SU-DHL-6 (cell line): ENCODE data around the gene THRA.

Experiments used
- H2AFZ ChIP-seq: fragments of 200-600 bp; sonication (generic); 2 replicates; pipeline ENCODE4 v1.6.1; 2014; ENCODE audit warnings: low read depth, mild to moderate bottlenecking, moderate library complexity, mixed read lengths, antibody characterized with exemption, low read length; ENCODE audit not compliant: severe bottlenecking
- H3F3A ChIP-seq: fragments of 200-600 bp; shearing (Covaris generic); 2 replicates; pipeline ENCODE4 v1.6.0; 2016; ENCODE audit warnings: antibody characterized with exemption, mild to moderate bottlenecking; ENCODE audit not compliant: insufficient read depth
- H3K27ac ChIP-seq: fragments of 200-600 bp; sonication (generic); 2 replicates; pipeline ENCODE4 v1.5.1; 2016; ENCODE audit warnings: low read depth, mild to moderate bottlenecking, low read length, moderate library complexity, mixed read lengths
- H3K27me3 ChIP-seq: fragments of 200-600 bp; sonication (generic), shearing (Covaris generic); 2 replicates; pipeline ENCODE4 v1.6.0; 2014; ENCODE audit warnings: mild to moderate bottlenecking, low read length
- H3K36me3 ChIP-seq: fragments of 200-600 bp; sonication (generic); 2 replicates; pipeline ENCODE4 v1.6.1; 2014; ENCODE audit warnings: mild to moderate bottlenecking, low read length, mixed read lengths
- H3K4me2 ChIP-seq: fragments of 300-600, 200-600 bp; shearing (Covaris generic), sonication (generic); 2 replicates; pipeline ENCODE4 v1.6.0; 2014; ENCODE audit warnings: low read length, low read depth, mild to moderate bottlenecking; ENCODE audit not compliant: poor library complexity, severe bottlenecking
- H3K4me3 ChIP-seq: fragments of 200-600 bp; sonication (generic); 2 replicates; pipeline ENCODE4 v1.5.1; 2014; ENCODE audit warnings: antibody characterized with exemption, low read length, mild to moderate bottlenecking, mixed read lengths; ENCODE audit not compliant: insufficient read depth, poor library complexity, severe bottlenecking
- H3K79me2 ChIP-seq: fragments of 200-600 bp; sonication (generic); 2 replicates; pipeline ENCODE4 v1.6.1; 2014; ENCODE audit warnings: mild to moderate bottlenecking, low read length, moderate library complexity; ENCODE audit not compliant: insufficient read depth
- H3K9ac ChIP-seq: fragments of 200-600 bp; sonication (generic); 2 replicates; pipeline ENCODE4 v1.7.0; 2014; ENCODE audit warnings: mild to moderate bottlenecking, low read length
- H3K9me2 ChIP-seq: fragments of 200-600 bp; sonication (generic); replicated peaks from 2 replicates; pipeline ENCODE4 v1.6.1; 2014; ENCODE audit warnings: low read length; ENCODE audit not compliant: insufficient read depth
- H3K9me3 ChIP-seq: fragments of 200-600 bp; sonication (generic); 2 replicates; pipeline ENCODE4 v1.6.1; 2014; ENCODE audit warnings: low read length, mixed read lengths; ENCODE audit not compliant: insufficient read depth
- H4K20me1 ChIP-seq: fragments of 200-600 bp; sonication (generic); 2 replicates; pipeline ENCODE4 v1.6.1; 2014; ENCODE audit warnings: low read depth, mild to moderate bottlenecking, antibody characterized with exemption, low read length, moderate library complexity, mixed read lengths
- EZH2phosphoT487 ChIP-seq: fragments of 200-600 bp; sonication (generic), shearing (Covaris generic); conservative IDR thresholded peaks from 2 replicates; pipeline ENCODE4 v1.6.1; 2018; ENCODE audit warnings: mild to moderate bottlenecking, antibody characterized with exemption, low read length, moderate library complexity, mixed read lengths
- TF ChIP-seq, protein P1 (sequence below): fragments of 200-600 bp; sonication (generic); IDR thresholded peaks from one replicate; pipeline ENCODE4 v1.5.1; 2017; ENCODE audit warnings: antibody characterized with exemption, mild to moderate bottlenecking, low read length, moderate library complexity; ENCODE audit not compliant: insufficient read depth, poor library complexity, severe bottlenecking

Gene THRA

DNA sequence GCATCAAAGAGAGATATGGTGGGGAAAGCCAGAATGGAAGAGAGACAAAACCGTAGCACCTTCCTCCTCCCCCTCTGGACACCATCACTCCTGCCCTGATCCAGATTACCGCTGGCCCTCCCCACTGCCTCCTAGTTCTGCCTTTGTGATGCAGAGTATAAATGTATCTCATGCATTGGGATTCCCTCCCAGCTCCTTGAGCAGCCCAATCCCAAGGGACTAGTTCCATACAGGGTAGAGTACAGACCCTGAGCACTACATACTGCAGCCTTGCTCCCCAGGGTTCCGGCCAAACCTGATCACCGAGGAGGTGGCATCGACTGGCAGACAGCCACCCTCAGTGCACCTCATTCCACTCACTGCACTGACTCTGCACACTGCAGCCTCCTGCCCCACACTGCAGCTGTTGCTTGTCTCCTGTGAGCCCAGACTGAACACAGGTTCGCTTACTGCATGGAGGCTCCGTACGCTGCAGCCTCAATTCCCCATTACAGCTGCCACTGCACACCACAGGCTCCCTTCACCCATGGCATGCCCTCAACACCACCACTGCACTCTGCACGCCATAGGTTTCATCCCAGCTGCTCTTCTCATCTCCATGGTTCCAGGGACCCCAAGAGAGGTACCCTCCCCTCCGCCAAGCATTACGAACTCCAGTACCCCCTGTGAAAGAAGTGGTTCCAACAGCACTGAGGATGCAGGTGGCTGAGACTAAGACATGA, 1.7 kb upstream of the THRA start:
- Histone ChIP-seq H2AFZ (no peak overlapping the region), H3K4me3 (no peak overlapping the region), H4K20me1 (no peaks in the 10 kb centered on the region), H3F3A (no peaks in the 10 kb centered on the region), H3K9me3 (no peaks in the 10 kb centered on the region), H3K79me2 (no peaks in the 10 kb centered on the region), H3K36me3 (no peaks in the 10 kb centered on the region), H3K27ac (no peak overlapping the region), H3K9ac (no peak overlapping the region), H3K9me2 (no peaks in the 10 kb centered on the region), H3K27me3 (no peaks in the 10 kb centered on the region), H3K4me2 (no peak overlapping the region)
- no peak for TF ChIP-seq EZH2phosphoT487
- TF ChIP-seq, protein P1, sequence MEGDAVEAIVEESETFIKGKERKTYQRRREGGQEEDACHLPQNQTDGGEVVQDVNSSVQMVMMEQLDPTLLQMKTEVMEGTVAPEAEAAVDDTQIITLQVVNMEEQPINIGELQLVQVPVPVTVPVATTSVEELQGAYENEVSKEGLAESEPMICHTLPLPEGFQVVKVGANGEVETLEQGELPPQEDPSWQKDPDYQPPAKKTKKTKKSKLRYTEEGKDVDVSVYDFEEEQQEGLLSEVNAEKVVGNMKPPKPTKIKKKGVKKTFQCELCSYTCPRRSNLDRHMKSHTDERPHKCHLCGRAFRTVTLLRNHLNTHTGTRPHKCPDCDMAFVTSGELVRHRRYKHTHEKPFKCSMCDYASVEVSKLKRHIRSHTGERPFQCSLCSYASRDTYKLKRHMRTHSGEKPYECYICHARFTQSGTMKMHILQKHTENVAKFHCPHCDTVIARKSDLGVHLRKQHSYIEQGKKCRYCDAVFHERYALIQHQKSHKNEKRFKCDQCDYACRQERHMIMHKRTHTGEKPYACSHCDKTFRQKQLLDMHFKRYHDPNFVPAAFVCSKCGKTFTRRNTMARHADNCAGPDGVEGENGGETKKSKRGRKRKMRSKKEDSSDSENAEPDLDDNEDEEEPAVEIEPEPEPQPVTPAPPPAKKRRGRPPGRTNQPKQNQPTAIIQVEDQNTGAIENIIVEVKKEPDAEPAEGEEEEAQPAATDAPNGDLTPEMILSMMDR = no peak

DNA sequence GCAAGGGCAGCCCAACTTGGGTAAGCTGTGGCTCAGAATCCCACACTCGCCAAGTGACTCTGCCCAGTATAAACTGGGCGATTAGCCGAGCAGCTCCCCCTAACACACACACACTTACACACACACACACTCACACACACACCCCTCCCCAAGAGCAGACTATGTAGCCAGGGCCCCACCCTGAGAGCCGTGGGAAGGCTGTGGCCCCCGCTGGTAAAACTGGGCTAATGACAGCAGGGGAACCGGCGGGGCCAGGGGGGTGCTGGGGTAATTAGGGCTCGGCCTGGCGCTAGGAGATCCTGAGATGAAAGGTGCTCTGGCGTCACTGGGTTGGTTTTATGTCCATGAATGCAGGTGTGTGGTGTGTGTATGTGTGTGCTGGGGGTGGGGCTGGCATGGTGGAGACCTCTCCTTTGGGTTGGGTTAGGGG, 1.1 kb upstream of the THRA start:
- no peak overlapping the region for H3K4me3 ChIP-seq
- H3K36me3 ChIP-seq = no peaks in the 10 kb centered on the region
- no peaks in the 10 kb centered on the region for H4K20me1 ChIP-seq
- no peaks in the 10 kb centered on the region for H3K9me2 ChIP-seq
- H3K9ac ChIP-seq = no peak overlapping the region
- no peak overlapping the region for H3K27ac ChIP-seq
- H2AFZ ChIP-seq = no peak overlapping the region
- H3K79me2 ChIP-seq = no peaks in the 10 kb centered on the region
- H3K4me2 ChIP-seq = no peak overlapping the region
- H3K27me3 ChIP-seq = no peaks in the 10 kb centered on the region
- no peaks in the 10 kb centered on the region for H3K9me3 ChIP-seq
- H3F3A ChIP-seq = no peaks in the 10 kb centered on the region
- TF ChIP-seq EZH2phosphoT487 = no peak
- TF ChIP-seq, protein P1 = no peak

DNA sequence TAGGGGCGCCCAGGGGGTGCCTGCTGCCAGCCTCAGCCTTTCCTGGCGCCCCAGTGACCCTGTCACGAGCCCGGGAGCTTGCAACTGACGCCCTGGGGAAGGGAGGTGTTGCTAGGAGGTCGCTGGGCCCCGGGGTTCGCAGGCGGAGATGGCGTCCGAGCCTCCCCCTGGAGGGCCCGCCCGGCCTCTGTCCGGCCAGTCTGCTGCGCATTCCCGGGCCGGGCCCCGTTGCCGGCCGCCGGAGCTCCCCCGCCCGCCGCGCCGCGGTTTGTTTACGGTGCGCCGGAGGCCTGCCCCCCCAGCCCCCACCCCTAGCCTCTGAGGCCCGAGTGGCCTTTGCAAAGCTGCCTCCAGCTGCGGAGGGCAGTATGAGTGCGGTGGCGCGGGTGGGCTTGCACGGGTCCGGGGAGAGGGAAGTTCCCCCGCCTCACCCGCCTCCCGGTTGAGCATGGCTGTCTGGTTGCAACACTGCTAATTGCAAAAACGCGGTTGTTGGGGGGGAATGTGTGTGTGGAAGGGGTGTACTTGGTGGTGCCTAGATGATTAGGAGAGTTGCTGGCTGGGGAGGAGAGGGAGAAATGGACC, 514 bp downstream of the THRA start:
- no peak for TF ChIP-seq EZH2phosphoT487
- TF ChIP-seq, protein P1 = no peak
- Histone ChIP-seq H3K4me2 (peak overlapping the region; percentile 77), H3K9me2 (no peaks in the 10 kb centered on the region), H3F3A (no peaks in the 10 kb centered on the region), H3K79me2 (no peaks in the 10 kb centered on the region), H3K9me3 (no peaks in the 10 kb centered on the region), H4K20me1 (no peaks in the 10 kb centered on the region), H3K9ac (peak overlapping the region; percentile 59), H3K4me3 (peak overlapping the region; percentile 69), H2AFZ (peak overlapping the region; percentile 88), H3K27me3 (no peaks in the 10 kb centered on the region), H3K27ac (no peak overlapping the region), H3K36me3 (no peaks in the 10 kb centered on the region)
